ENCODE measurements around the gene DCLK2.

Gene DCLK2

DNA sequence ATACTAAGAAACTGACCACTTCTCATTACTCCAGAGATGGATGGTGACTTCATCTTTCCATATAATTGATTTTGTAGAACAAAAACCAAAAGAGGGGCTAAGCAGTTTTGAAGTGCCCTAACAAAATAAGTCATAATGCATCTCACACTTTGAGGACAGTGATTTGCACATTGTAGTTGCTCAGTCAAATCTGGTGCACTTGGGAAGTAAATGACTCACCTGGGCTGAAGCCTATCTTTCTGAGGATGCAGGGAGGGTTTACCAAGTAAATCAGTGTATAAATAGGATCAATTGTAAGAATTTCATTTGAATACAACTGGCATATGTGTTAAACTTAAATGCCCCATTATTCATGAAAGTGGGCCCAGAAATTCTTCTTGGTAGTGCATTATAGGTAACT lies 134.2 kb downstream of the DCLK2 start:
- peak; percentile 8 for DNase-seq

DNA sequence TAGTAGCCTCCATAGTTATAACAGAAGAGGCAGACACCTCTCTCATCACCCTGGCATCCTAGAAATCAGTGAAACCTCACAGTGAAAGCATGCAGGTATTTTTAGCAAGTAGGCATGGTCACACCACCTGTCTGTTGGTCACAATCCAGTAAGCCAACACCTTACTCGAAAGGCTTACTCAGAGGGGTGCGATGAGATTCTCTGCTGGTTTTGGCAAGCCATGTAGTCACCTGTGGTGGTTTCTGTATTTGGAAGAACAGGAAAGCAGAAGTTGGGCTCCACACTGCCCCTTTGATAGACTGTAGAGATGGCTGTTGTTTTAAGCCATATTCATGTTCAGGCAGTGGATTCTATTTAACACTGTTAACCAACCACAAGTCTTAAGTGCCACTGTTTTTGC lies 134.7 kb downstream of the DCLK2 start:
- DNase-seq = no peak

GRCh38 chr4:150215601-150216000 lies 137.4 kb downstream of the DCLK2 start:
- no peak for DNase-seq

- no peak for DNase-seq
These were observed 138.5 kb downstream of the DCLK2 start for GRCh38 chr4:150216726-150217125.

DNA sequence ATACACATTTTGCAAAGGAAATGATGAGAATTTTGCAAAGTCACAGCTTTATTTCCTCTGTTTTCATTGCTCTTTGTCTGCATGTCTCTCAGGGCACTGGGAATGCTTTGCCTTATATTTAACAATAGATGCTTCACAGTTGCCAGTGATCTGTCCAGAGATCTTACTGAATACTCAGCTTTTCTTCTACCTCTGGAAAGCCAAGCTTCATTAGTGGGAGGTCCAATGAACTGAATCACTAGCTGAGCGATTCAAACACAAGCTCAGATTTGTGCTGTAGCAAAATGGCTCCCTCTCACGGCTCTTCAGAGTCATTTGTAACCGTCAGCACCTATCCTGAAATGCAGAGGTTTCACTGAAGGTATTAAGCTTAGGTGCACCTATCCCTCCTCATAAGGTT lies 138.9 kb downstream of the DCLK2 start:
- no peak for DNase-seq

- no peak for DNase-seq
These were observed 139.6 kb downstream of the DCLK2 start for GRCh38 chr4:150217808-150218207.

- DNase-seq = no peak
These were observed 140.2 kb downstream of the DCLK2 start for GRCh38 chr4:150218447-150218846.

DNA sequence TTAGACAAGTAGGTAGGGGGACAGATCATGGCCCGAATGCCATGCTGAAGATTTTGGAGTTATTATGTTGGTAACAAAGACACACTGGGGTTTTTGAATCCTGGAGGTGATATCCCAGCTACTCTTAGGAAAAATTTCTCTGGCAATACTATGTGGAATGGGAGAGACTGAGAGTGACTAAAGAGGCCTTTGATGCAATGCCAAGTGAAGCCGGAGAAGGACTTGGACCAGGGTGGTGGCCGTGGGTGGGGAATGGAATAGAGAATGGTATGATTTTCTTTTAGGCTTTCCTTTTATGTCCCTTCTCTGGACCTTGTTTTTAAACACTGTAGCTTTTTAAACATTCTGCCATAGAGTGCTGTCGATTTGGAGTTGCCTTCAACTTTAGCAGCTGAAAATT lies 141.6 kb downstream of the DCLK2 start:
- no peak for DNase-seq

DNA sequence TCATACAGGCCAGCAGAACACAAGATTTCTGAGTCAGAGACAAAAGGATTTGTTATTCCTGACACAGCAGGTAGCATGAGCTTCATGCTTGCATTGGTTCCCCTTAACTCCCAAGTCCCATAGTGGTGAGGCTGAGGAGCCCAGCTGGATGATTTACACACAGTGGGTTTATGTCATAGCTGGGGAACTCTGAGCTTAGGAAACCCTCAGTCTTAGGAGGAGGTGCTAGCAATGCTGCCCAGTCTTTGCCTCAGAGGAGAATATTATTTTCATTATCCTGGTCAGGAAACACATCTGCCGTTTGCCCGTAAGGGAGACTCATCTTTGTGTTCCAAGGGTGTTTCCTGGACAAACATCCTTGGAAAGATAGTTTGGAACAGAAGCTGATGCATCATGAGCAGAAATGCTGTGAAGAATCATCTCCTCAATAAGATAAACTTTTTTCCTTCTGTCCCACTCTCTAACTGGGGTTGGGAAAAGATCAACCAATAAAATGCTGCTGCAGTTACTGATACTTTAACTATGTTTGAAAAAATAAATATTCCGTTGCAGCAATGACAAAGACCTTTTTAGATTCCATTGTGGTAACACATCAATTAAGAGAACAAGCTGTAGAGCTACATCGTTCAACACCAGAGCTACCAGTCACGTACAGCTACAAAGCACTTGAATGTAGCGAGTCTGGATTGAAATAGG lies 146.8 kb downstream of the DCLK2 start:
- no peak for DNase-seq

DNA sequence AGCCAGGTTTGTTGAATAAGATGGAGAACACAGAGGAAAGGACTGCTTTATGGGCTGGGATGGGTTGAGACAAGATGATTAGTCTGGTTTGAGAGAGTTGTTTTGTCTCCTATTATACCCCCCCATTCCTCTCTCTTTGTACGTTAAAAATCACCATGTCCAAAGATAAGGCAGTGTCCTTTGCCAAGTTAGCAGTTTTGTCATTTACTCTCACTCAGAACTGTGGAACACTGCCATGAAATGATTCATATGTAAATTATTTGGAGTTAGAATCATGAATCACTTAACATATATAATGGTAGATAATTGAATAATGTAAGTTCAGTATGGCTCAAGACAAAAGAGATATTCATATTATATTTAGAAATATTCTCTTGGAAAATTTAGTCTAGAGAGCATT lies 151.3 kb downstream of the DCLK2 start:
- DNase-seq = no peak

GRCh38 chr4:150230561-150230960 lies 152.3 kb downstream of the DCLK2 start:
- no peak for DNase-seq

DNA sequence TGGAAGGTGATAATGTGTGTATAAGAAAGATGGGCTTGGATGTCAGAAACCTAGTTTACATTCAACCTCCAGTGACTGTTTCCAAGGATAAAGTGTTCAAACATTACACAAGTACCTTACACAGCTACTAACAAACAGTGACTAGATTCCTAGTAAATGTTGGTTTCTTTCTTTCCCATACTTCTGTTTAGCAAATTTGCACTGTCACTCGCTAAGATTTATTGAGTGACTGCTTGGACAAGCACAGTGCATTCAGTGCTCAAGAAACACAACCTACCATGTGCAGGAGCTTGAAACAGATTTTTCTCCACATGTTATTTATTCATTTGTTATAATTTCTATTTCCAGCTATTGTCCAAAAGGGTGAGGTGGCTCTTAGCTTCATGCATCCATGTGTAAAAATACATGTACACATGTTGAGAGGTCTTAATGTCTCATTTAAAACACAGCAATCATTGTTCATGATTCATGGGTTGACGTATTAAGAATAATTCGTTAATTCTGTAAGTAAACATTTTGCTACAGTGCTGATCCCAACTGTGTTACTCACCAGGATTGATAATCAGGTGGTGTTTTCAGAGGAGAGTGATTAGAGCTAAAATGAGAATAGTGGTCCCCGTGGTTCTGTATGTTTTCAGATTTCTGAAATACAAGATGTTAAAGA lies 153.0 kb downstream of the DCLK2 start:
- DNase-seq = no peak

GRCh38 chr4:150232029-150232428 lies 153.8 kb downstream of the DCLK2 start:
- DNase-seq = no peak

DNA sequence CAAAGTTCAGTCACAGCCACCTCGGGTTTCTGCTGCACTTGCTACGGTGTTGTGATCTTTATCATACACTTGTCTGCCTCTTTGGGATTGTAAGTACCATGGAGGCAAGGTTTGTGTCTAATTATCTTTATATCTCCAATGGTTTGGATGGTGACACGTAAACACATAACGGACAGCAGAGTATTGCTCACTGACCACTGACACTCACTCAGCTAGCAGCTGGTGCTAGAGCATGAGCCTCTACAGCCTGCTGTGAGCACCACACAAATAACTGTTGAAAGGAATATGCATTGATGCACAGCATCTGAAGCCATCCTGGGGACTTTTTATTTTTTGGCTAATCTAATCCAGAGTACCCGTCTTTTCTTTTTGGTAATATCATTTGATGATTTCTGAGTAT lies 156.0 kb downstream of the DCLK2 start:
- no peak for DNase-seq

- DNase-seq = no peak
These were observed 157.1 kb downstream of the DCLK2 start for GRCh38 chr4:150235317-150235716.

GRCh38 chr4:150235808-150236271 lies 157.6 kb downstream of the DCLK2 start:
- DNase-seq = no peak

GRCh38 chr4:150236626-150237025 lies 158.4 kb downstream of the DCLK2 start:
- DNase-seq = no peak

- no peak for DNase-seq
These were observed 159.0 kb downstream of the DCLK2 start for GRCh38 chr4:150237110-150237872.

- DNase-seq = no peak
These were observed 160.3 kb downstream of the DCLK2 start for GRCh38 chr4:150238591-150238990.

- no peak for DNase-seq
These were observed 161.8 kb downstream of the DCLK2 start for GRCh38 chr4:150240011-150240410.

DNA sequence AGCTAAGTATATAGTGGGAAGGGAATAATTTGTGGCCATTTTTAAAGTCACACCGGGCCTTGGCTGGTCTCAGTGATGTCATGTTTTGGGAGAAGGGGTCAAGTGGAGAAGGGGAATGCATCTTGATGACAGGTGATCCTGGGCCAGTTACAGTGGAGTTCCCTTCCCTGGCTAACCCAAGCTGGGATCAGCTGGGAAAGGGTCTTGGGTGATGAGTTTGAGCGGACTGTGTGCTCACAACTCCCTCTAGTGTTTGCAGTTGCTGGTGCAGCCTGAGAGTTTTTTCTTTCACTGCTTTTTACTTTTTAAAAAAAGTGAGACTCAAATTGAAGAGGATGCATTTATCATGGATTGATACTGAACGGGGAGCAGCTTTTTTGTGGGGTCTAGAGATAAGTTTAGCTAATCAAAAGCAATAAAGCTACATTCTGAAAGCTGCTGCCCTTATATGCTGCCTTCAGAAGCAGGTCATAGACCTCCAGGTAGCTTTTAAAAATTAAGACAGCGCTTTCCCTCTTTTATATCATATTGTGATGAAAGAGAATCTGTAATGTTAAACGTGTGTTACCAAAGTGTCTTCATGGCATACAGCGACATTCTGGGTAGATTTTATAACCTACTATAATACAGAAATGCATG lies 164.7 kb downstream of the DCLK2 start:
- DNase-seq = peak; percentile 26

- DNase-seq = no peak
These were observed 165.7 kb downstream of the DCLK2 start for GRCh38 chr4:150243932-150244331.

DNA sequence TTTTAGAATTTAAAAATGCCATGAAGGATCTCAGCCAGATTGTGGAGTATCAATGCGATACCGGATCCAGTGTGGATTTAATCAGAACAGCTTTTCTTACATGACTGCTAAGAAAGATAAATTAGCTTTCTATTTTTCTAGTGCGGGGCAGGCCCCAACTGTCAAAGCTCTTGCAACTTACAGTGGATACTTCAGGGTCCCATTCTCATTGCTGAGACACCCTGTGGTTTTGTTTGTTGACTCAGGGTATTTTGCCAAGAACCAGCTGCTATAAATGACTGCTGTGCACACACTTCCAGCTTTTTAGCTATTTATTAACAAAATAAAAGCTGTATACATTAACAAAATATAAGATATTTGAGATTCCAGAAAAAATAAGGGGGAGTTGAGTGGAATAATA lies 166.4 kb downstream of the DCLK2 start:
- DNase-seq = no peak
